PFSK-1 (cell line): ENCODE measurements around the gene KLHDC8A.

Experiments used
- FOXP2 ChIP-seq: optimal IDR thresholded peaks from 2 replicates; pipeline ENCODE3; 2011; ENCODE audit warnings: borderline replicate concordance, control low read depth, inconsistent platforms; ENCODE audit not compliant: insufficient read depth; ENCODE audit errors: extremely low read length, extremely low read depth
- POLR2AphosphoS5 ChIP-seq: IDR thresholded peaks from 2 replicates; pipeline ENCODE4 v1.6.1; 2012; ENCODE audit warnings: low read depth, mild to moderate bottlenecking, control low read depth, low read length, moderate library complexity
- SIN3A ChIP-seq: IDR thresholded peaks from 2 replicates; pipeline ENCODE4 v1.6.1; 2012; ENCODE audit warnings: mild to moderate bottlenecking, low read length, moderate library complexity, borderline replicate concordance; ENCODE audit not compliant: insufficient read depth
- TAF1 ChIP-seq: IDR thresholded peaks from 2 replicates; pipeline ENCODE4 v1.6.1; 2012; ENCODE audit warnings: low read length, control low read depth, borderline replicate concordance; ENCODE audit not compliant: insufficient read depth
- TF ChIP-seq, protein P1 (sequence below), 2 experiments: IDR thresholded peaks; 2 replicates each; pipeline versions ENCODE4 v1.6.1 to v1.8.0; 2011 to 2012; ENCODE audit warnings: low read depth in 2 of 2, low read length in 2 of 2, control low read depth in 1 of 2, inconsistent platforms in 1 of 2, mild to moderate bottlenecking in 1 of 2, moderate library complexity in 1 of 2; ENCODE audit not compliant: insufficient read depth in 1 of 2

GRCh38 chr1:205303247-205303888 is 53.4 kb downstream of the KLHDC8A start:
- TF ChIP-seq FOXP2 (no peak), TAF1 (no peak), POLR2AphosphoS5 (no peak), SIN3A (no peak)
- TF ChIP-seq, protein P1, sequence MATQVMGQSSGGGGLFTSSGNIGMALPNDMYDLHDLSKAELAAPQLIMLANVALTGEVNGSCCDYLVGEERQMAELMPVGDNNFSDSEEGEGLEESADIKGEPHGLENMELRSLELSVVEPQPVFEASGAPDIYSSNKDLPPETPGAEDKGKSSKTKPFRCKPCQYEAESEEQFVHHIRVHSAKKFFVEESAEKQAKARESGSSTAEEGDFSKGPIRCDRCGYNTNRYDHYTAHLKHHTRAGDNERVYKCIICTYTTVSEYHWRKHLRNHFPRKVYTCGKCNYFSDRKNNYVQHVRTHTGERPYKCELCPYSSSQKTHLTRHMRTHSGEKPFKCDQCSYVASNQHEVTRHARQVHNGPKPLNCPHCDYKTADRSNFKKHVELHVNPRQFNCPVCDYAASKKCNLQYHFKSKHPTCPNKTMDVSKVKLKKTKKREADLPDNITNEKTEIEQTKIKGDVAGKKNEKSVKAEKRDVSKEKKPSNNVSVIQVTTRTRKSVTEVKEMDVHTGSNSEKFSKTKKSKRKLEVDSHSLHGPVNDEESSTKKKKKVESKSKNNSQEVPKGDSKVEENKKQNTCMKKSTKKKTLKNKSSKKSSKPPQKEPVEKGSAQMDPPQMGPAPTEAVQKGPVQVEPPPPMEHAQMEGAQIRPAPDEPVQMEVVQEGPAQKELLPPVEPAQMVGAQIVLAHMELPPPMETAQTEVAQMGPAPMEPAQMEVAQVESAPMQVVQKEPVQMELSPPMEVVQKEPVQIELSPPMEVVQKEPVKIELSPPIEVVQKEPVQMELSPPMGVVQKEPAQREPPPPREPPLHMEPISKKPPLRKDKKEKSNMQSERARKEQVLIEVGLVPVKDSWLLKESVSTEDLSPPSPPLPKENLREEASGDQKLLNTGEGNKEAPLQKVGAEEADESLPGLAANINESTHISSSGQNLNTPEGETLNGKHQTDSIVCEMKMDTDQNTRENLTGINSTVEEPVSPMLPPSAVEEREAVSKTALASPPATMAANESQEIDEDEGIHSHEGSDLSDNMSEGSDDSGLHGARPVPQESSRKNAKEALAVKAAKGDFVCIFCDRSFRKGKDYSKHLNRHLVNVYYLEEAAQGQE (IDR thresholded peaks at IDR 0.05; ENCODE audit: insufficient read depth in 1 of 2, low read depth in 2 of 2, low read length in 2 of 2), result no peak
